ELF-1 (cell line): Measurements from ENCODE around the gene TMCO6.
A peak's percentile ranks its signal among the peaks of the same experiment; 100 is the strongest.
"Not testable (repeated sequence)": the region's sequence is repeated elsewhere in the genome, so short reads cannot be mapped to it uniquely, and the experiment has no call there.

Experiments
- DNase-seq: peaks from one replicate; pipeline ENCODE4 v3.0.0-alpha.2; 2016; ENCODE audit warnings: low read depth, low spot score

TMCO6 gene

DNA sequence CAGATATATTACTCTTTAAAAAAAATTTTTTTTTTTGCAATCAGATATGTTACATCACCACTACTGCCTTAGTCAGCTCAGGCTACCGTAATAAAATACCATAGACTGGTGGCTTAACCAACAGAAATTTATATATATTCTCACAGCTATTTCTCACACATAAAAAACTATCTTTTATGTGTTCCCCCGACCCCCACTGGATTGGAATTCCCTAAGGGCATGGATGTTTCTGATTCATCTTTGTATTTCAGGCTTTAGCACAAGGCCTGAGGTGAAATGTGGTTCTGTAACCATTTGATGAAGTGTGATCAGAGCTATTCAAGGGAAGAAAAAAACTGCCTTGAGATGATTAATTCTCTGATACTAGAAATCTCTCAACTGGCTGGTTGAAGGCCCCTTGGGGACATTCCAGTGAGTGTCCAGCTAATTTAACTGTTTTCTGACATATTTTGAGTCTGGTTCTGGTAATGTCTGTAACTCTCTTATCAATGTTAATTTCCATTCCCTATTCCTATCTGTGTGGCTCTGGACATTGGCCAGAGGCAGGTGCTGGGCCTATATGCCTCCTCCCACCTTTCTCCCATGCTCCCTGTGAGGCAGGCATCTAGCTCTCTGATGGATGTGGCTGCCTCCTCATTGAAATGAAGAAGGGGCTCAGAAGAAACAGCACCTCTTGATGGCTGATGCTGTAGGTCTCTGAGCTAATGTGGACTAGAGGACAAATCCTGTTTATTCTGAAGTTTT lies 8.8 kb upstream of the TMCO6 start:
- no peak for DNase-seq

DNA sequence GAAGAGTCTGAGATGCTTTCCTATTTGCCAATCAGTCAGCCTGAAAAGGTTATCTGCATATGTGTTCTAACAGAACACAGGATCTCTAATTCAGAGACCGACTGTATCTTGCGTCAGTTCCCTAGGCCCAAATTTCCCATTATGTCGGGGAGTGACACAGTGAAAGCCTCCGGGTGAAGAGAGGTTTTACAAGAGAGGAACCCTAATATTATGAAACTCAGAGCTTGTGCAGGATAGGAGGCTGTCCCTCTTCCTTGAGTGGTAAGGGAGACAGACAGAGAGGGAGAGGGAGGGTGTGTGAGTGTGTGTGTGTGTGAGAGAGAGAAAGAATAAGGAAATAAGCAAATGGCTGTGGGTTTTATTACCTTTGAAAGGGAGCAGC lies 8.2 kb upstream of the TMCO6 start:
- no peak for DNase-seq

DNA sequence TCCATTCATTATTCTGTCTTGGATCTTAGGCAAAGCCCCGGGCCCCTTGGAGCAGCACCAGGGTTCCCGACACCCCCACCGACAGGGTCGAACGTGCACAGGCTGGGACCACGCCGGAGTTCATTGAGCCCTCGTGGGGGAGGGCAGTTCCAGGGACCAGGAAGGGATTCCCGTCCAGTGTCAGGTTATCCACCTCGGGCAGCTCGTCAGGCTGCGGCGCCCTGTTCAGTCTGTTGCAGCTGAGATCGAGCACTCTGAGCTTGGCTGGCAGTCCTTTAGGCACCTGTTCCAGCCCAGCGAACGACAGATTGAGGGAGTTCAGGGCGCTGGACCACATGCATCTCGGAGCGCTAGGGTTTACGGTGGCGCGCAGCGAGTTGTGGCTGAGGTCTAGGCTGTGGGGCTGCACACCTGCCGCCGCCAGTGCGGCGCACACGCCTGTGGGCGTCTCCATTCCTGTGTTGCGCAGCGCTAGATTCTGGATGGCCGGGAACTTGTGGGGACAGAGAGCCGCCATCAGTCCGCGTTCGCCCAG lies 7.4 kb upstream of the TMCO6 start:
- no peak for DNase-seq

DNA sequence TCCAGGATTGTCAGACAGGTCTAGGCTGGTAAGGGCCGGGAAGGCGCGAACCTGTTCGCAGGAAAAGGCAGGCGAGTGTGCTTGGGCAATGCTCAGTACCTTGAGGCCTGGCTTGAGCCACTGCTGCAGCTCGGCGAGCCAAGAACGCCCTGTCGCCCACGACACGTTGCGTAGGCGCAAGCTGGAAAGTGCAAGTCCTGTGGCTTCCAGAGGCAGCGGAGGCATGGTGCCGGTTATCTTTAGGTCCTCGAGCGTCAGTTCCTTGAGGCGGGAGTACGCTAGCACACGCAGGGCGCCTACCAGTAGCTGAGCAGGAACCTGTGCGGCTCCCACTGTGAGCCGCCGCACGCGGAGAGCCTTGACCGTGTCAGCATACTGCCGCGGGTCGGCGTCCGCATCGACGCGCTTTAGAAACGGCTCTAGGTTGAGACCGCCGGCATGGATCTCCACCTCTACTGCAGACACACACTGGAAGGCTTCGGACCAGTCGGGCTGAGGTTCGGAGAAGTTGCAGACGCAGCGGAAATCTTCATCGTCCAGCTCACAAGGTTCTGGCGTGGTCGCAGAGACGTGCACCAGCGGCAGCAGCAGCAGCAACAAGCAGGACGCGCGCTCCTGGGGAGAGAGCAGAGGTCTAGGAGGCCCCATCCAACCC lies 6.8 kb upstream of the TMCO6 start:
- peak; percentile 65 for DNase-seq

DNA sequence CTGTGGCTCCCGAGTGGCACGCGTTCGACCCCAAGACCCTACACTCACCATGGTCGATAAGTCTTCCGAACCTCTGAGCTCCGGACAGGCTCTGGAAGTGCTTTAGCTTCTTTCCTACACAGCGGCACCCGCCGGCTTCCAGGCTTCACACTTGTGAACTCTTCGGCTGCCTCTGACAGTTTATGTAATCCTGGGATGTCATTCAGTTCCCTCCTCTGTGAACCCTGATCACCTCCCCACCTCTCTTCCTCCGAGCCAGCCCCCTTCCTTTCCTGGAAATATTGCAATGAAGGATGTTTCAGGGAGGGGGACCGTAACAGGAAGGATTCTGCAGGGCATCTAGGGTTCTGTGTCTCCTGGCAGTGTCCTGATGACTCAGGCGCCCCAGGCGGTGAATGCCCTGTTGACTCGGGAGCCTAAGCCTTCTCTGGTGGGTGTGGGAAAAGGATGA lies 6.2 kb upstream of the TMCO6 start, which contains the start of gene CD14:
Gene CD14 (minus strand): TSS at position 155 of the 451 bp plus-strand sequence. CDS start 104 bp downstream, at position 51.
- DNase-seq, result peak; percentile 73

DNA sequence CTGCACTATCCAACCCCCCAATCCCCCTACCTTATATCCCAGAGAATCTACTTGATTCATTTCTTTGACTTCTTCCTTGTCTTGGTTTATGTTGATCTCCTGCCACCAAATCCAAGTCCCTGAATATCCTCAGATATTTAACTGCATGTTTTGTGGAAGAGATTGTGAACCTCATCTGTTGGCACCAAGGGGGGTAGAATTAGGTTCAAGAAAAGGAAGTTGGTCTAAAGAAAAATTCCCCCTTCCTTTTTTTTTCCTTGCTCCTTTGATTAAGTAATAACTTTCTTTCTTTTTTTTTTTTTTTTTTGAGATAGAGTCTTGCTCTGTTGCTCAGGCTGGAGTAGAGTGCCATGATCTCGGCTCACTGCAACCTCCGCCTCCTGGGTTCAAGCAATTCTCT lies 5.8 kb upstream of the TMCO6 start:
- no peak for DNase-seq

DNA sequence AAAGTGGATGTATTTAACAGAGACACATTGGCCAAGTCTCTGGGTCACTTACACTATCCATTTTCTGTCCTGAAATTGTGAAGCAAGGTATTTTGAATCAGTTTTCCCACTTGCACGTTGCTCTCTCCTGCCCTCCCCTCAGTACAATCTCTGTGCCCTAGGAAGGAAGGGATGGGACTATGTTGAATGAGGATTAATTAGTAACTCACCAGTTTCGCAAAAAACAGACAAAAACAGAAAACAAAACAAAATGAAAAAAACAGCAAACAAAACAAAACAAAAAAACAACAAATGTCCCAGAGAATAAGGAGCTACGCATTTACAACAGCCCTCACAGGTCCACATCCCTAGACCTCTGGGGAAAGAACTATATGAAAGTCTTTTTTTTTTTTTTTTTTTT lies 5.1 kb upstream of the TMCO6 start:
- DNase-seq, result no peak

DNA sequence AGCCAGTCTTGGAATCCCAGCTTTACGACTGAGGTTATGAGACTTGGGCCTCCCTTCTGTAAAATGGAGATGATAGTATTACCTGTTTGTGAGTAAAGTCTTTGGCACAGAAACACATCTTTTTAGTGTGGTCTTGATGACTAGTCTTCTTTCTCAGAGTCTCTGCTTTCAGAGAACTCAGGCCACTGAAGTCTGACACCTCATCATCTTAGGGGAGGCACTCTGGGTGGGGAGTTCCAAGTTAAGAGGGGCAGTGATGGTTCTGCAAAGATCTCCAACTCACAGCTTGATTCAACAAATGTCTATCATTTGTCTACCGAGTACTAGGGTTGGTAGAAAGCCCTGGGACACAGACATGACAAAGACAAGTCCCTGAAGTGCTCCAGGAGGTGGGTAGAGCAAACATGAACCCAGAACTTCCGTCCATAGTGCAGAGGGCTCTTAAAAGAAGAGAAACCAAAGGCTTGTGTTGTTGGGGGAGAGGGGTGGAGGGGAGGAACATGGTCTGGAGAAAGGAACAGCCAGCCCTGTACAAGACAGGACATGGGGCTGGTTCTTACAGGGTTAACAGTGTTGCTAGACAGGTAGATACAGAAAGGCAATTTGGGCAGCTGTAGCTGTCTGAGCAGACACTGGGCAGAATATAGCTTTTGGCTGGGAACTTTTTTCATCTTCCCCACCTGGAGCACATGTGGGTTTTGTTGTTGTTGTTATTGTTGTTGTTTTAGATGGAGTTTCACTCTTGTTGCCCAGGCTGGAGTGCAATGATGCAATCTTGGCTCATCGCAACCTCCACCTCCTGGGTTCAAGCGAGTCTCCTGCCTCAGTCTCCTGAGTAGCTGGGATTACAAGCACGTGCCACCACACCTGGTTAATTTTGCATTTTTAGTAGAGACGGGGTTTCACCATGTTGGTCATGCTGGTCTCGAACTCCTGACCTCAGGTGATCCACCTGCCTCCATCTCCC lies 3.7 kb upstream of the TMCO6 start:
- DNase-seq, result no peak

DNA sequence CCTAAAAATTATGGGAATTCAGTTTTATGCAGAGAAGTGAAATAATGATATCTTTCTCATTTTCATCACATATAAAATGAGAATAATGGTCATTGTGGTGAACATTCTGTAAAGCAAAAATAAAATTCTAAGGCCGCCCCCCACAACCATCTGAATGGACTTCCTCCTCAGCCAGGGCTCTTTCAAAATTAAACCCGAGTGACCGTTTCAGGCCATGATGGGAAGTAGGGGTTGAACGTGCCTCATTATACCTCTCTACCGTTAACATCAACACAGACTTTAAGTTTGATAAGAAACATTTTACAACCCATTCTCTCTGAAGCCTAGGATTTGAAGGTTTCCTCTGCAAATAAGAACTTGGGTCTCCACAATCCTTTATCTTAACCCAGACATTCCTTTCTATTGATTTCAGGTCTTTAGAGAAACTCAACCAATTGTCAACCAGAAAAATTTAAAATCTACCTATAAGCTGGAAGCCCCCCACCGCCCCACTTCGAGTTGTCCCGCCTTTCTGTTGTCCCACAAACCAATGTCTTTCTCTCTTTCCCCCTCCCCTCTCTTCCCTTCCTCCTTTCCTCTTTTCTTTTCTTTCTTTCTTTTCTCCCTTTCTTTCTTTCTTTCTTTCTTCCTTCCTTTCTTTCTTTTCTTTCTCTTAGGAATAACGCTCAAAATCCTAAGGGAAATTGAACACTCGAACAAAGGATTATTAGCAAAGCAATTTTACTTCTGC lies 1.7 kb upstream of the TMCO6 start:
- DNase-seq, result no peak

DNA sequence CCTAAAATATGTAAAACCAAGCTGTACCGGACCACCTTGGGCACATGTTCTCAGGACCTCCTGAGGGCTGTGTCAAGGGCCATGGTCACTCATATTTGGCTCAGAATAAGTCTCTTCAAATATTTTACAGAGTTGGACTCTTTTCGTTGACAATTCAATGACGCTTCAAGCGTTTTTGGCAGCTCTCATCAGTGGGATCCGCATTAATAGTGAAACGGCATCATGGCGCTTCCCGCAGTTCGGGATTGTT lies 428 bp upstream of the TMCO6 start:
- not testable (repeated sequence) for DNase-seq

DNA sequence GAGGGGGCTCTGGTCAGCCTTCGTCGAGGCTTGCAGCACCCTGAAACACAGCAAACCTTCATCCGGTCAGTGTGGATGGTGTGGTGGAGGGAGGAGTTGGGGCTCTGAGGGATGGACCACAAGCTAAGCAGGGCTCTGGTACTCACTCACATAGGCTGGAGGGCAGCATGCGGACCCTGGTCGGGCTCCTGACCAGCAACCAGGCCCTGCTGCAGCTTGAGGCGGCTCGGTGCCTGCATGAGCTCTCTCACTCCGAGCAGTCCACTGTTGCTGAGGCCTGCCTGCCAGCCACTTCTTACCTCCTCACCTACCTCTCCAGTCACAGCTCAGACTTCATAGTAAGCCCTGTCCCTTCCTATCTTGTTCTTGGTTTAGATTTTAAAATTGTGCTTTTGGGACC lies 2.5 kb downstream of the TMCO6 start:
- no peak for DNase-seq

DNA sequence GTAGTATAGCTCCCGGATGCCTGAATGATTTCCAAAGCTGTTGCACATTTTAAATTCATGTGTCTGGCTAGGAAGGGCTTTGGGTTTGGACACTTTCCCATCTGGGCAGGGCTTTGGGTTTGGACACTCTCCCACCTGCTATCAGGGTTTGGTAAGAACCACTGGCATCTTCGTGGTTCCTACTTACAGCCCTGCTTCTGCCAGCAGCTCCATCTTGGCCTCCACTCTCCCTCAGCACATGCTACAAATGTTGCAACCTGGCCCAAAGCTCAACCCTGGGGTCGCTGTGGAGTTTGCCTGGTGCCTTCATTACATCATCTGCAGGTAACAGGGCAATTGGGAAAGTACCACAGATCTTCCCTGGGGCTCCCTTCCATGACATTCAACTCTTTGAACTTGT lies 3.5 kb downstream of the TMCO6 start:
- no peak for DNase-seq

DNA sequence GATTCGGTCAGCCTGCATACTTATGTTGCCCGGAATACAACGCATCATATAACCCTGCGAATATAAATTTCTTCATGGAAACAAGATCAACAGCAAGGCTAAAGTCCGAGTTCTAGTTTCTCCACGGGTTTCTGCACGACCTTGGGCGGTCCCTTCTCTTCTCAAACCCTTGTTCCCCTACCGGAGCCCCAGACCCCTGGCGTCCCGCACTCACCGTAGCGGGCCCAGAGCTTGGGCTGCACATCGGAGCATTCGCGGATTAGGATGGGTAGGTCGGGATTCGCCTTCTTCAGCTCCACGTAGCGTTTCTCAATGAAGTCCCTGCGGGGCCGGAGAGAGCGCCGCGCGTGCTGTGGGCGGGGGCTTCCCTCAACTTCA lies 7.8 kb downstream of the TMCO6 start:
- no peak for DNase-seq

DNA sequence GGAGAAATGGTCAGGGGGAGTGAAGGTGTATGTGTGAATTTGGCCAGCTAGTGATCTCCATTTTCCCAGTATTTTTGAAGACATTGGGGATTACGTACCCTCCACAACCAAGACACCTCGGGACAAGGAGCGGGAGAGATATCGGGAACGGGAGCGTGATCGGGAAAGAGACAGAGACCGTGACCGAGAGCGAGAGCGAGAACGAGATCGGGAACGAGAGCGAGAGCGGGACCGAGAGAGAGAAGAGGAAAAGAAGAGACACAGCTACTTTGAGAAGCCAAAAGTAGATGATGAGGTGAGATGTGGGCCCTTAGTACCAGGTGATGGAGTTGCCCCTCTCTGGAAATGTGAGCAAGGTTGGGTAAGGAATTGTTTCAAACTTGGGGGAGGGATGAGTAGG lies 19.6 kb downstream of the TMCO6 start:
- DNase-seq, result no peak

DNA sequence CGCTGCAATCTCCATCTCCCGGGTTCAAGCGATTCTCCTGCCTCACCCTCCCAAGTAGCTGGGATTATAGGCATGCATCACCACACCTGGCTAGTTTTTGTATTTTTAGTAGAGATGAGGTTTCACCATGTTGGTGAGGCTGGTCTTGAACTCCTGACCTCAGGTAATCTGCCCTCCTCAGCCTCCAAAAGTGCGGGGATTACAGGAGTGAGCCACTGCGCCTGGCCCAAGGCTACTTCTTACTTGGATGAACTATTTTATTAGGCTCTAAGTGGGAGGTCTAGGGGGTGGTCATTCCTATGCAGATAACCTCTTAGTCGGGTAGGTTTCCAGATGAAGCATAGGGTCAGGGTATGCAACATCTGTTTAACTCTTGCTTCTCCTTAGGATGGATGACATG lies 21.1 kb downstream of the TMCO6 start:
- not testable (repeated sequence) for DNase-seq

DNA sequence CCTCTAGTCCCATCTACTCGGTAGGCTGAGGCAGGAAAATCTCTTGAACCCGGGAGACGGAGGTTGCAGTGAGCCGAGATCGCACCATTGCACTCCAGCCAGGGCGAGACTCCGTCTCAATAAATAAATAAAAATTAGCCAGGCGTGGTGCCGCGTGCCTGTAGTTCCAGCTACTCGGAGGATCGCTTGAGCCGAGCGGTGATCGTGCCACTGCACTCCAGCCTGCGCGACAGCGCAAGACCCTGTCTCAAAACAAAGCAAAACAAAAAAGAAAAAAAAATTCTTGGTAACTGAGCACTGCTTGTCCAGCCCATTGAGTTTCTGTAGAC lies 24.7 kb downstream of the TMCO6 start:
- no peak for DNase-seq

DNA sequence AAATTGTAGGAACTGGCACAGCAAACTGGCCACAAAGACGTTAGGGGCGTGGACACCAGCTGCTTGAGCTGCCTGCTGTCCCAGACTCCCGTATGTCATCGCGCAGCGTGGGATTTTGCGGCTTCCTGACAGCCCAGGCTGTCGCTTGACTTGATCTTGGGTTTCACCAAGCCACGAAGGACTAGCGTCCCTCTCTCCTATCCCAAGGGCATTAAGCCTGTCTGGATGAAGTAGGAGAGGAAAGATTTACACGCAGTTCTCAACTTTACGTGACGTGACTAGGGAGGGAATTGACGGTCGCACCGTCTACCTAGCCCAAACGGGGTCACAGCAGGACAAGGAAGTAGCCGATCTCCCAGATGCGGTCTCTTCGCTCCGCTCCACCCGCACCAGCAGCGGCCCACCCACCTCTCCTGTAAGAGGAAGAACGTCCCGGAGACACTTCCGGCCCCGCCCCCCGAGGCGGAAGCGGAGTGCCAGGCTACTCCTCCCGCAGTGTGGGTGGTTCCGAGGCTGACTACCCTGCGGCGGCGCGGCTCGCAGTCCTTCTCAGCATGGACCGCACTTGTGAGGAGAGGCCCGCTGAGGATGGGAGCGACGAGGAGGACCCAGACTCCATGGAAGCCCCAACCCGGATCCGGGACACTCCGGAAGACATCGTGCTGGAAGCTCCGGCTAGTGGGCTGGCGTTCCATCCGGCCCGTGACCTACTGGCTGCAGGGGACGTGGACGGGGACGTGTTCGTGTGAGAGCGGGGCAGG lies 25.3 kb downstream of the TMCO6 start, which contains the start of gene WDR55:
Gene WDR55 (plus strand): TSS at position 546 of the 761 bp plus-strand sequence. CDS start 9 bp downstream, at position 555.
- peak; percentile 96 for DNase-seq

DNA sequence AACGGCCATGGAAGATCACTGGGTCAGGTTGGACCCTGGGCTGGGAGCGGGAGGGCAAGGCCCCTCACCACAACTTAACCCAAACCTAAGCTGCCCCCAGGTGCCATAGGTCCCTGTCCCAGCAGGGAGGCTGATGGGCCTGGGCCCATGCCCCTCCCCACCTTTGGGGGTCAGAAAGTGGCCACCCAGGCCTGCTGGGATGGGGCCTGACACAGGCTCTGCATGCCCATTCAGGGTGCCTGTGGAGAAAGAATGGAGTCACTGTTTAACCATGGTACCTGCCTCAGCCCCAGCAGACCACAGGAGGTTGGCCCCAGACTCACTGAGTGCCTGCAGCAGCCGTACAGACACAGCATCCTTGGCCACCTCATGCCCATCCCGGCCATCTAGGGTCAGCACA lies 31.8 kb downstream of the TMCO6 start:
- DNase-seq, result not testable (repeated sequence)

DNA sequence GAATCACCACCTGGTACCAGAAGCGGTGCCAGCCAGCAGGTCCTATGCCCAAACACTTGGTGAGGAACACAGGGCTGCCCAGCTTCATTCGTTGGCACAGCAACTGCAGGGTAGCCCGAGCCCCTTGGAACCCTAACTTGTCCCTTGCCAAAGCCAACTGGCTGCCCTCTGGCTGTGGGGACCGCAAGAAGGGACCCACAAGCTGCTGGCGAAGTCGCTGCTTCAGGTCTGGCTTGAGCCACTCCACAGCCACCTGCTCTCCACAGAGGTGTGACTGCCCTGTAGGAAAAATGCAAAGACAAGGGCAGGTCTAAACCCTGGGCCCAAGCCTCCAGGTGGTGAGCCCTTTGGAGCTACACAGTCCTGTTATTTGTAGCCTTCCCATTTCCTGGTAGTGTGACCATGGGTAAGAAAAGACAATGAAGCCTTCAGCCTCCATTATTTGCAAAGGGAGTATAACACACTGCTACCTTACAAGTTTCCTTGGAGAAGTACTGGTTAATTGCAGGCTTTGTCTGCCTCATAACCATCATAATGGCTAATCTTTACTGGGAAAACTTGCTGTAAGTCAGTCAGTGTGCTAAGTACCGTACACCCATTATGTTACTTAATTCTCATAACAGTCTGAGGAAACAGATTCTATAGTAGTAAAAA lies 32.3 kb downstream of the TMCO6 start:
- no peak for DNase-seq

DNA sequence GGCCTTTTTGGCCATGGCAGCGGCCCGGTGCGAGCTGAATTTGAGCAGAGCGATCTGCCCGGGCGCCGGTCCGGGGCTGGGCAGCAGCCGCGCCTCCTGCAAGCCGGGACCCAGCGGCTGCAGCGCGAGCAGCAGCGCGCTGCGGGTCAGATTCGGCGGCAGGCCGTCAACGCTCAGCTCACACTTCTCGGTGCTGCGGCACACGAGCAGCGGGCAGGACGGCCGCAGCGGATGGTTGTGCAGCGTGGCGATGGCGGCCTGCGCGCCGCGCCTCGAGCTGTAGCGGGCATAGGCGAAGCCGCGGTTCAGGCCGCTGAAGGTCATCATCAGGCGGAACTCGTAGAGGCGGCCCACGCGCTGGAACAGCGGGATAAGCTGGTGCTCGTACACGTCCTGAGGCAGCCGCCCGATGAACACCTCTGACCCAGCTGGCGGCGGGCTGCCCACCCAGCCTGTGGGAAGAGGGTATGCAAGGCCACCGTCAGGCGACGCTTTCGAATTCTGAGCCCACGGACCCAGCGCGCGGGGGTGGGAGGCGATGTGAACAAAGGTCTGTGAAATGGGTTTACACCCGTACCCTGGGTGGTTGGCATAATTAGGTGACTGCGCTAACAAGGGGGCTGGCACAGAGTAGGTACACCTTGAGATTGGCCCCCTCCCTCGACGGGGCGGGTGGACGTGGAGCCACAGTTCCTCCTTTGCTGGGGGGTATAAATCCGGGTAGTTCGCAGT lies 33.4 kb downstream of the TMCO6 start:
- peak; percentile 63 for DNase-seq
